Epidermal melanocyte (primary cell): Measurements from ENCODE around the gene KRT13.

Experiments
- DNase-seq: peaks from one replicate; pipeline ENCODE4 v3.0.0; 2011; ENCODE audit warnings: low spot score; ENCODE audit not compliant: insufficient read length

The KRT13 gene

DNA sequence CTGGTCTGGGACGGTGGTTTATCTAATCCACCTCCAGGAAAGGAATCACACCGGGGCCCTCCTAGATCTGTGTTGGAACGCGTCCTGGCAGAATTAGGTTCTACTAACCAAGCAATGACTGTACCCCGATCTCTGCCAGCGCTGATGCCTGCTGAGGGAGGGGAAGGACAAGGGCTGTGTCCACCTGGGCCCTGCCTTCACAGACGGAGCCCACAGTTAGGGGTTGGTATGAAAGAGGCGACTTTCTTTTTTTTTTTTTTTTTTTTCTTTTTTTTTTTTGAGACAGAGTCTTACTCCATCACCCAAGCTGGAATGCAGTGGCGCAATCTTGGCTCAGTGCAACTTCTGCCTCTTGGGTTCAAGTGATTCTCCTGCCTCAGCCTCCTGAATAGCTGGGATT is 32.6 kb upstream of the KRT13 start:
- no peak for DNase-seq

DNA sequence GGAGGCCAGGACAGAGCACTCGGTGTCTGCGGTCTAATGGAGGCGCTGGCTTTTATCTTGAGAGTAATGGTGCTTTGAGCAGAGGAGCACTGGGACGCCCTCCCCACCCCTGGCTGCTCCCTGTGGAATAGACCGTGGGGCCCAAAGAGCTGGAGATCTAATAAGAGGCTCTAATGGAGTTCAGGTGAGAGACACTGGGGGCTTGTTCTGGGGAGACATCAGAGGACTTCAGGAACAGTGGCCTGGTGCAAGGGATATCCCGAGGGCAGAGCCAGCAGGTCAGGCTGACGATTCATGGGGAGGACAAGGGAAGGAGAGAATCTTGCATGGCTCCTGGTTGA is 32.2 kb upstream of the KRT13 start:
- DNase-seq = no peak

DNA sequence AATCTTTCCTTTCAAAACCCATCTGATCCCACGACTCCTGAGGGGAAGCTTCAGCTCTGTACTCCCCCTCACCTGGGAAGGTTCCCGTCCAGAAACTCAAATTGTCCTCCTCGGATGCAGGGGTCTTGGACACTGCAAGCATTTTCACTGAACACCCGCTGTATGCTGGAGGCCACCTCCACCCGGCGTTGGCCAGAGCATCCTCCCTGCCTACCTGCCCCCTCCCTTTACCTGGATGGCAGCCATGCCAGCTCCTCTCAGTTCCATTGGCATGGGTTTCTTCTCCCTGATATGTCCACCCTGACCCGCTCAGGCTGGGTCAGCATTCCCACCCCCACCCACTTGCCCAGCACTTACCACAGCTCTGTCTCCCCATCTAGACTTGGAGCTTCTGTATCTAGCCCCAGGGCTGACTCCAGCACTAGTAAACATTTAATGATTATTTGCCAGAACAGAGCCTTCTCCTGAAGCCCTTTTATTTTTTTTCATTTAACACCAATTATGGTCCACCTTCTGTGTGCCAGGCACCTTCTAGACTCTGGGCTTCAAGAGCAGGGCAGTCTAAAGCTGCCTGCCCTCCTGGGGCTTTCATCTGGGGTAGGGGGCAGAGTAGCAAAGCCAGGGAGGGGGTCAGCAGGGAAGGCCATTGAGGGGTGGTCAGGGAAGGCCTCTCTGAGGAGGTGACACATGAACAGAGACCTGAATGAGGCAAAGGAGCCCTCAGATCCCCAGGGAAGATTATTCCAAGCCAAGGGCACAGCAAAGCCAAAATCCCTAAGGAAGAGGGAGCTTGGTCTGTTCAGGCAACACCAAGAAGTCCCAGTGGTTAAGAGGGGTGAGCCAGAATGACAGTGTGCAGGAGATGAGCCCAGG is 31.6 kb upstream of the KRT13 start:
- DNase-seq = no peak

DNA sequence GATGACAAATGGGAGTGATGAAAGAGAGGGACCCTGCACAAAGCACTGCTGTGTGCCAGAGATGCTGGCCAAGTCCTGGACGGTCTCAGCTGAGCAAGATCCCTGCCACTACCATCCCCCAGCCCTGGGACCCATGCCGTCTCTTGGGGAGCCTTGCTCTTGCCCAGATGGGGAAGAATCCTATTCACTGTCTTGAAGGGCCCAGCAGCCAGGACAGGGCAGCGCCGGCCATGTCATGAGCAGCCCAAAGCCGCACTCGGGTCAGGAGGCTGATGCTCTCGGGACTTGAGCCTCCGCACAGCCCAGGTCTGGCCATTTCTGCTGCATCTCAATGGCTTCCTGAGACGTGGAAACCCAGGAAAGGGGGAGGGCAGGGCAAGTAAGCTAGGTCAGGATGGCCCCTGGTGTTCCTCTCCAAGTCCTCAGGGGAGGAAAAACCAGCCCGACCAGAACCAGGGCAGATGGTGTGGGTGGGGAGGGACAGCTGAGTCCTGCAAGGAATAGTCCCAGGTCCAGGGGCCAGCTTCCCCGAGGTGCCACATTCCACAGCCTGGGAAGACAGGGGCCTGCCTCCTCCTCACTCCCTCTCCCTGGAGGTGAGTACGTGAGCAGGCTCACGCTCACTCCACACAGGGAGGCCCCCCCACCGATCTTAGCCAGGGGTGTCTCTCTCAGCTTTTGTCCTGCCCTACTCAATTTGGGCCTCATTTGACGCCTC is 30.5 kb upstream of the KRT13 start:
- DNase-seq = no peak

DNA sequence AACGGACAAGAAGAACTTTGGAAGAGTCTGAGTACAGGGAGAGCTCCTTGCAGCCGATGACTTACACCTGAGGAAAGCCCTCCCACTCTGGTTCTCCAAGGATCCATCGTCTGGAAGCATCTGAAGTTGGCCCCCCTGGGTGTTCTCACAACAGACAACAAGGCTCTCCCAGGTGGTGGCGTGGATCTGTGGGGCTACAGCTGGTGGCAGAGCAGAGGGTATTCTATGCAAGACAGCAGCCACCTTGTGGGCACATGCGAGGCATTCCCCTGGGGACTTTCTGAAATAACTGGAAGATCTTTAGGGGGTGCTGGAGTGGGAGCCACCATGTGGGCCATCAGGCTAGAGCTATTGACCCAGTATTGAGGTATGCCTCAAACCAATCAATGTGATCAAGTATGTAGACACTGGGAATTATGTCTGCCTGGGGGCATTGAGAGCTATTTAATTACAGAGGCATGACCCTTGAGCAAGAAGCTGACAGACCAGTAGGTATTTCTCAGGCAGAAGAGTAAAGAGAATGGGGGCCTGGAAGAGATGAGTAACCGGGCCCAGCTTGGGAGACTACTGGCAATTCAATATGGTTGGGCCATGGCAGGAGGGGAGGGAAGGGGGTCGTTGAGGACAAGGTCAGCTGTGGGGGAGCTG is 29.6 kb upstream of the KRT13 start:
- no peak for DNase-seq

DNA sequence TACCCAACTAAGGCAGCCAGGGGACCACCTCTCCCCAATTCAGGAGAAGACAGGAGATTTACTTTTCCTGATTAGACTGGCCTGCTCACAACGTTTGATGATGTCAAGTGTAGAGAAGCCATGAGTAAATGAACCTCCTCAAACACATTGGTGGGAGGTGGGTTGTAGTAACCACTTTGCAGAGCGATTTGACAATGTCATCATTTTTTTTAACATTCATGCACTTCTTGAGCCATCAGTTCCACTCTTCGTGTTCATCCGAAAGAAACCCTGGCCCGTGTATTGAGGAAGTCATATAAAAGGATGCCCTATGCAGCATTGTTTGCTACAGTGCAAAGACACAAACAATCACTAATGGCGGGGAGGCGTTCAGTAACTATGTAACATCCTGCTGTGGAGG is 28.2 kb upstream of the KRT13 start:
- no peak for DNase-seq

DNA sequence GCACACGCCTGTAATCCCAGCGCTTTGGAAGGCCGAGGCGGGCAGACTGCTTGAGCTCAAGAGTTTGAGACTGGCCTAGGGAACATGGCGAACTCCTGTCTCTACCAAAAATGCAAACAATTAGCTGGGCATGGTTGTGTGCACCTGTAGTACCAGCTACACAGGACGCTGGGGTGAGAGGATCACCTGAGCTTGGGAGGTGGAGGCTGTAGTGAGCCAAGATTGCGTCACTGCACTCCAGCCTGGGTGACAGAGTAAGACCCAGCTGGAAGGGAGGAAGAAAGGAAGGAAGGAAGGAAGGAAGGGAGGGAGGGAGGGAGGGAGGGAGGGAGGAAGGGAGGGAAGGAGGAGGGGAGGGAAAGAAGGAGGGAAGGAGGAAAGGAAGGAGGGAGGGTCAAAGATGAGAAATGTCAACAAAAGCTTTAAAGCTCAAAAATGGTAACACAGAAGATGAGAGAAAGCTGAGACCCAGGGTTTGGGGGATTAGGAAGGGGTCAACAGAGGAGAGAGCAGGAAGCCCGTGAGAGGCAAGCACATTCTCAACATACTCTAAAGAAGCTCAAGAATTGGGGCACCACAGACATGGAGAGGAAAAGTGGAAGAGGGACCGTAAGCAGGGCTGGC is 27.6 kb upstream of the KRT13 start:
- DNase-seq = no peak

DNA sequence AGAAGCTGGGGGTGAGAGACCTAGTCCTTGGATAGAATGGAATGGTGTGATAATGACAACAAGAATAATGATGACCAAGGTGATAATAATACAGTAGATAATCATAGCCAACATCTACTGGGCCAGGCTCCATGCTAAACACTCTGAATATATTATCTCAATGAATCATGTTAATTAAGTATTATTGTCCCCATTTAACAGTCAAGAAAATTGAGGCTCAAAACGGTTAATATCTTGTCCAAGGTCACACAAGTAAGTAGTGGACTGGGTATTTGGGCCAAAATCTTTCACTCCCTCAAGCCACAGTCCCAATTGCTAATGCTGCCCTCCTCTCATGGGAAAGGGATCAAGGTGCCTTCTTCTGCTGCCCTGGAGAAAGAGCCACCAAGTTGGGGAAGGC is 26.6 kb upstream of the KRT13 start:
- no peak for DNase-seq

DNA sequence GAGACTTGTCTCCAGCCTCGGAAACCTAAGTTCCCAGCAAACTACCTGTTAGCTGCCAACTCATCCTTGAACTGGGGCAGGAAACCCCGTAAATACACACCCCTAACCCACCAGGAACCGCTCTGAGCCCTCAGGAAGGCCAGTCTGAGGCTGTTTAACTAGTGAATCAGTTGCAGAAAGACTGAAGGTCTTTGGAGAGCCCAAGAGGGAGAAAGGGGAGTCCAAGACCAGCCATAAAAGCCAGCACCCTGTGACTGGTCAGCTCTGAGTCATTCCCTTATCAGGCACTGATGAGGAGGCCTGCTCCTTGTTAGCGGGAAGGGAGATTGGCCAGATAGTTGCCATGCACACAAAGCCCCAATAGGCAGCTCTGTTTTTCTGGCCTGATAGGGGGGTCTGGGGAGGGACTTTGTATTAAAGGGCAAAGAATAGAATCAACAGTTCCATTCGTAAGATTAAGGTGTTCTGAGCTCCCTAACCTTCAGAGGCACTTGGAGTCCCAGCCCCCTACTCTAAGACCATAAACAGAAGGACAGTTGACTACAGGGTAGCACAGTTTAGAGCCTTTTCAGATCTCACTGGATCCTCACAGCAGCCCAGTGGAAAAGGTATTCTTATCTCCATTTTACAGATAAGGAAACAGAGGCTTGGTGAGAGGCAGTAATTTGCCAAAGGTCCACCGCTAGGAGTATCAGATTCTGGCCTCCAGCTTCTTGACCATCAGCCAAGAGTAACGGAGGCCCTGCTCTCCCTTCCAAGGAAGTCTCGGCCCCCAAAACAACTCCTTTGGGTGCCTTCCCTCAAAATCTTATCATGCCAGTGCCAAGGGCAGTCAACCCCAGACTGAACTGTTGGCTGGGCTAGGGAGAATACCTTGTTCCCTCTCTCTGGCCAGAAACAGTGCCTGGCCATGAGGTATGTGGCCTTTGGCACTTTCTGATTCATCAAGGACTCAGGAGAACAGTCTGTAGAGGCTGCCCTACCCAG is 24.9 kb upstream of the KRT13 start:
- DNase-seq = no peak

DNA sequence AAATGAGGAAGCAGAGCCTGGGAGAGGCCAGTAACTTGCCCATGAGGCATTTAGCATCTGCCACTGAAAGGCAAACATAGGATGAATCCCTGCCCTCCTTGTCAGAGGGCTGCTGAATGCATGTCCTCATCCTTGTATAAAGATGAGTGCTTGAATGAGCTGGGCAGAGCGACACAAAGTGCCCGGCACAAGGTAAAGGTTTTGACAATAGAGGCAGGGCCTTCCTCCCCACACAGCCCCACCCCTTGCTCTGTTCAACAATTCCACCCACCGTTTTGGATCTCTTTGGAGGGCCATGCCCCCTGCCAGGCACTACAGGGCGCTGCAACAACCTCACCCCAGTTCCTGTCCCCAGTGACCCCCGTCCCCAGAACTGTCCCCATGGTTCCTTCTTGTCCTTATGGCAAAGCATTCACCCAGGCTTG is 24.1 kb upstream of the KRT13 start:
- no peak for DNase-seq

DNA sequence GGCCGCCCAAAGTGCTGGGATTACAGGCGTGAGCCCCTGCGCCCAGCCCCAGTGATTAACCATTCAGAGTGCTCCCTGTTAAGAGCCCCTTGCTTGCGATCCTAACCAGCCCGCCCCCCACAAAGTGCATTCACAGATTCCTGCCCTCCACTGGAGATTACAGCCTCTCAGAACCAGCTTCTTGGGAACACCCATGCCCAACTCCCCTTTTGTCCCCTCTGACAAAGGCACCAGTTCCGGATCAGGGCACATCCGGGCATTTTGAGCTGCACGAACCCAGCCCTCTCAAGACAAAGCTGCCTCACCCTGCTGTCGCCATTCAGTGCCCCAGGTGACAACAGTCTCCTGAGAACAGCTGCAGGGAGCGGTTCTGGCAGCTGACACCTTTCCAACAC is 23.5 kb upstream of the KRT13 start:
- DNase-seq = no peak

DNA sequence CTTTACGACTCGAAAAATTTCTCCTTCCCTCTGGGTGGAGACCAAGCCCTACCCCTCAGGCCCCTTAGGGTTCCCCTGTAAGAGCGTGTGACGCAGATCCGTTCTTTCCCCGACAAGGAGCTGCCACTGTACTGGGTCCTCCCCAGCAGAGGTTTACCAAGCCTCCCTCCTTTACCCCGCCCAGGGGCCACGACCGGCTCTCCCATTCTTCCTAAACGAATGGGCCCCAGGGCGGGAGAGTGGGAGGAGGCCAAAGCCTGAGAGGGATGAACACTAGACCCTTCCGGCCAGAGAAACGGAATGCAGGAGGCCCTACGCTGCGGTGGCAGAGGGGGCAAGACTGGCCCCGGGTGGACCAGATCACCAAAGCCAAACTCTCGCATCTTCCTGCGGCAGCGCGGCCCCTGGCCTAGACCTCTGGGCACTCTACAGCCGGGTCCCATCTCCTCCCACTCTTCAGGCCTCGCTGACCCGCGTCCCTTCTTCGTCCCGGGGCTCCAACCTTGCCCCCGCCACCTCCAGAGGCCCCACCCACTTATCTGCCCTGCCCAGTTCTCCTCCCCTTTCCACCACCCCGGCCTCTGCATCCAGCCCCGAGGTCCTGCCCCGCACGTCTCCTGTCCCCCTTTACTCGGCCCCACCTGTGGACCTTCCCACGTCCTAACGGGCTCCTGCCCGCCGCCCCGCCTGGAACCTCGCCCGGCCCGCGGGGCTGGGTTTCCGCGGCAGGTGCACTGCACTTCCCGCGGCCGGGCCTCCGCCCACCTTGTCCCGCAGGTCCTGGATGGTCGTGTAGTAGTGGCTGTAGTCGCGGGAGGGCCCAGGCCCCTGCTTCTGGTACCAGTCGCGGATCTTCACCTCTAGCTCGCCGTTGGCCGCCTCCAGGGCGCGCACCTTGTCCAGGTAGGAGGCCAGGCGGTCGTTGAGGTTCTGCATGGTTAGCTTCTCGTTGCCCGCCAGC is 21.9 kb upstream of the KRT13 start:
- no peak for DNase-seq

DNA sequence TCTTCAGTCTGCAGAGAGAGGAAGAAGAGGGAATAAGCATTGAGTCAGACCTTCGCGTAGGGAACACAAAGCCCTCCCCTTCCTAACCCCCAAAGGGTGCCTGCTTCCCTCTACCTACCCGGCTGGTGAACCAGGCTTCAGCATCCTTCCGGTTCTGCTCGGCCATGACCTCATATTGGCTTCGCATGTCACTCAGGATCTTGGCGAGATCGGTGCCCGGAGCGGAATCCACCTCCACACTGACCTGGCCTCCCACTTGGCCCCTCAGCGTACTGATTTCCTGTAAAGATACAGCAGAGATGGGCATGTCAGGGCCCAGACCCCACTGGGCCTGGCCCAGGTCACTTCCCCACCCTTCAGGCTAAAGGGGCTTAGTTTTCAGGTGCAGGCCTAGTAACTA is 18.8 kb upstream of the KRT13 start:
- no peak for DNase-seq

DNA sequence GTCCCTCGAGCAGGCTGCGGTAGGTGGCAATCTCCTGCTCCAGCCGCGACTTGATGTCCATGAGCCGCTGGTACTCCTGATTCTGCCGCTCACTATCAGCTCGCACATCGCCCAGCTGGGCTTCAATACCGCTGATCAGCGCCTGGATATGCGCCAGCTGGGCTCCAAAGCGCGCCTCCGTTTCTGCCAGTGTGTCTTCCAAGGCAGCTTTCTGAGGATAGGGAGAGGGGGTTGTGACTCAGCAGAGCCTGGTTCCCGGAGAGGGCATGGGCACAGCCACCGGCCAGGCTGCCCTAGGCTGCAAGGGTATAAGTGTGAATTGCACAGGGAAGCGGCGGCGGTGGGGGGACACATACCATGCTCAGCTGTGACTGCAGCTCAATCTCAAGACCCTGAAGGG is 18.4 kb upstream of the KRT13 start:
- DNase-seq = no peak

DNA sequence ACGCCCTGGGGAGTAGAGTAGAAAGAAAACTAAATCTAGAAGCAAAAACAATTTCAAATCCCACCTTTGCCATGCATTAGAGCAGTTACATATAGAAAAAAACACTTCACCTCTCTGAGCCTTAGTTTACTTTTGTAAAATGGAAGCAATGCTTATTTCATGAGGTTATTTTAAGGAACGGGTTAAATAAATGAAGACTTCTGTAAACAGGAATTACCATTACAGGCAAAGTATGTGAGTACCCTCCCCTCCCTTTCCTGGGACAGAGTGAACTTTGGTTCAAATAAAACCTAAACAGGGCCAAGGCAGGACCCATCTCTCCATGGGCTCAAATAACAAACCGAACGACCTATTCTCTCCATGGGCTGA is 17.8 kb upstream of the KRT13 start:
- no peak for DNase-seq

DNA sequence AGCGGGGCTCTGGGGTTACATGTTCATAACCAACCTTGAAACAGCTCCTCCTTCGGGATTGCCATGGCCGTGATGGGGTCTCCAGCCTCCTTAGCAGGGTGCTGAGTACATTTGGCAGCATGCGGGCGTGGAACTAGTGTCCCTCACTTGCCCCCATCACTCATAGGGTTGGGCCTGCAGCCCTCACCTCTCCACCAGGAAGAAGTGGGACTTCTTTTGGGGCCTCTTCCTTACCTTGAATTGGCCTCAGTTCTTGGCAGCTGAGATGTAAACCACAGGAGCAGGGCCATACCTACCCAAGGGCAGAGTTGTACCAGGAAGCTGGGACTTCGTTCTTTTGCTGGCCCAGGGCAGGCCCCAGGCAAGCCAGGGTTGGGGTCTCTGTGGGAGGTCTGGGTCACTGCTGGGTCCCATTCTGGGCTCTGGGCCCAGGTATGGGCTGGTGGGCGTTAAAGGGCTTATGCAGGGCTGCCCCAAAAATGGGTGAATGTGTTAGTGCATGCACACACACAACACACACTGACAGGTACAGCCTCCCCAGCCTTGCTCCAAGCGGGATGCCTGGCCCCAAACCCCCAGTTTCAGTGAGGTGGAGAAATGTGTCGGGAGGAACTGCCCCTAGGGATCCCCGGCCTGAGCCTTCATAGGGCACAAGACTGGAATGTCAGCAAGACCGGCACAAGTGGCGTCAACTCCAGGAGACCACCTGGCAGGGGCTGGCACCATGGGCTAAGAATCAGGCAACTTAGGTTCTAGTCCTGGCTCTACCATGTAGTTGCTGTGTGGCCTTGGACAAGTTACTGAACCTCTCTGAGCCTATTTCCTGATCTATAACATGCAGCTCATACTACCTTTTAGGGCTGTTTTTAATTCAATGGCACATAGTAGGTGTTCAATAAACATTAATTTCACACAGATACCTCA is 17.2 kb upstream of the KRT13 start:
- DNase-seq = no peak

DNA sequence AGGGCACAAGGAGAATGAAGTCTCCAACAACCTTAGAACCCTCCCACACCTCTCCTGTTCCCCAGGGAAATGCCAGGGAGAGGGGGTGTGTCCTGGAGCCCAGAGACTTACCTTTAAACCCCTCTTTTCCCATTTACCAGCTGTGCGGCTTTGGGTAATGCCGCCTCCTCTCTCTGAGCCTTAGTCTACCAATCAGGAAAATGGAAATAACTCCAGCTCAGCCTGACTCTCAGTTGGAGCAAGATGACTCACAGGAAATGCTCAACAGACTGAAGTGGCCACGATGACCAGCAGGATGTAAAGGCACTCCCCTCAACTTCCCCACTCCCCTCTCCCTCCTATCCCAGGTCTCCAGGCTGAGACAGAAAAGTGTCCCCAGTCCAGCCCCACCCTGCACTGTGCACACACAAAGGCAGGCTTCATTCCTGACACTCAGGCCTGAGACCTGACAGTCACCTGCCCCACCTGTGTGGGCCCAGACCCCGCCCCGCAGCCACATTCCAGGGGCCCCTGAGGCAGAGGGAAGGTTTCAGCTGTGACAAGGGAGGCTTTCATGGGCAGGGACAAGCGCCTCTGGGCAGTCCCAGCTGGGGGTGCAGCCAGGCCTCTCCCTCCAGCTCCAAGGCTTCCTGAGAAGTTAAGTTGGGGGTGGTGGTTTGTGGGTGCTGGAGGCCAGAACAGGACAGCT is 16.3 kb upstream of the KRT13 start:
- DNase-seq = no peak
